NCI-H1930 (cell line): ENCODE results near the gene FCHSD2.

ENCODE experiments used
- DNase-seq, 2 experiments: peaks; one replicate each; lab custom pipeline; 2025; lab: John Stamatoyannopoulos, UW

FCHSD2 gene

GRCh38 chr11:73142128-73142377 lies at the start of gene FCHSD2:
Gene FCHSD2, minus strand, starts transcription at chr11:73142318. Its CDS starts 441 bp downstream, at chr11:73141877.
- no peak for DNase-seq

DNA sequence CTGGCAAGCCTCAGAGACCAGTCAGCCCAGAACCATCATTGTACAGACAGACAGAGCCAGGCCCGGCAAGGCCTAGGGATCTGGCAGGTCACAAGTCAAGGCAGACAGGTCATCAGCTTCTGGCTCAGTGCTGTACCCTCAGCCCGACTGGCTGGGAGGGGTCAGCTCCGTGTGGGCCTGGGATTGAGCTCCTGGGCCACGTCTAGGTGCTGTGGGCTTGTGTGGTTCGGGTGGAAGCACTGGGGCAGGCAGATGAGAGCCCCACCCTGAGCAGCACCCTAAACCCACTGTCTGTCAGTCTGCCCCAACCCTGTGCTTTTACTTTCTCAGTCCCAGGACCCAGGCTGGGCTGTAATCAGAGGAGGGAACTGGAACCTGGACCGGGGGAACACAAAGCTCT lies 49.0 kb upstream of the FCHSD2 start:
- no peak for DNase-seq

GRCh38 chr11:73190557-73190885 lies 48.4 kb upstream of the FCHSD2 start:
- DNase-seq = no peak

DNA sequence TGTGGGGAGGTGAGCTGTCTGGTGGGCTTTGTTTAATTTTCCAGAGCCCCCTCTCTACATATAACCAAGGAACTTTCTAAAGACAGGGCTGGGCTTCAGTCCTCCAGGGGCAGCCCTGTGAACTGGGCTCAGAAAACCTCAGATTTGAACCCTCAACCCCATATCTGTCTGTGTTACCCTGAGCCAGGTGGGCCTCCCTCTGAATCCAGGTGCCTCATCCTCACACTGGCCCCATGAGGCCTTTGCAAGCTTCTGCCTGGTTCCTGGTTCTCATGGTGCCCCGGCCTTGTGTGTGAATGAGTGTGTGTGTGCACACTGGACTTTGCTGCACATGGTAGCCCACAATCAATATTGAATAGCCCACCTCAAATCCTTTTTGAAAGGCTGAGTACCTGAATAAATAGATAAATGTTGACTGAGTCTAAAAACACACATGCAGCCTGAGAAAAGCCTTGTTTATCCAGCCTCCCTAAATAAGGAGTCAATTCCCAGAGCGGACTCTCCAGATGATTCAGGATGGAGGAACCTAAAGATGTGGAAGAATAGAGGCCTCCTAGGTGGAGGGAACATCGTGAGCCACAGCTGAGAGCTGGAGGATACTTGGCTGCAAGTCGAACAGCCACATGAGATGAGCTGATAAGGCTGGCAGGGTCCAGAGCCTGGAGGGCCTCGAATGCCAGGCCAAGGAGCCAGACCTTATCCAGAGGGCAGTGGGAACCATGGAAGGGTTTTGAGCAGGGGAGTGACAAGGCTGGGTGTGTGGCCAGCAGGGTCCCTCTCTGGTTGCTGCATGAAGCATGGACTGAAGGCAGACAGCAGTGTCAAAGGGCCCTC lies 47.8 kb upstream of the FCHSD2 start:
- peak in 1 of 2 experiments; percentile 3 for DNase-seq

GRCh38 chr11:73189315-73189714 lies 47.2 kb upstream of the FCHSD2 start:
- DNase-seq = no peak

DNA sequence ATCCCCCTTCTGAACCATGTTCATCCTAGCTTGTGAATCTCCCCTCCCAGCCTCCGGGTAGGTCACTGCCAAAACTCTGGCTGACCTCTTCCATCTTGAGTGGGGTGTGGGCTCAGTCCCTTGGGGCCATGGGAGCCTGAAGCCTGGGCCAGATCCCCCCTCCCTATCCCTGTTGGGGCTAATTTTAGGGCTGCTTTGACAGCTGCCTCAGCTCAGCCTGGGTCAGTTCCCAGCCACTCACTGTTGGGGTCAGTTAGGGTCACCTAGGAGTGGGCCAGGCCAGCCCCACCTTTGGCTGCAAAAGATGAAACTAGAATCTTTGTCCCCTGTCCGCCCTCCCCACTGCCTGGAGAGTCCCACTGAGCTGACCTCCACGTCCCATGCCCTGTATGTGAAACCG lies 46.2 kb upstream of the FCHSD2 start:
- no peak for DNase-seq

DNA sequence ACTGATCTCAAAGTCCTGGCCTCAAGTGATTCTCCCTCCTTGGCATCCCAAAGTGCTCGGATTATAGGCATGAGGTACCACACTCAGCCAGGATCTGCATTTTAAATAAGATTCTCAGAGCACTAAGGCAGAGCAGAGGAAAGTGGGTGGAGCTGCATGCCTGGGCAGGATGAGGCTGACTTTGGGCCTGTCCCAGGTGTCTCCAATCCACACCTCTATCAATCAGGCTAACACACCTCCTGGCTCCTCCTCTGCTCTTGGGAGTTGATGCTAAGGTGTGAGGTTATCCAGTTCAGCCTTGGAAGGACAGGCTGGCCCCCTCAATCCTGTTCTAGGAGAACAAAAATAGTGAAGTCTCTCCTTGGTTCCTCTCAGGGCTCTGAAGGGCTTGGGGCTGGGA lies 45.7 kb upstream of the FCHSD2 start:
- no peak for DNase-seq

DNA sequence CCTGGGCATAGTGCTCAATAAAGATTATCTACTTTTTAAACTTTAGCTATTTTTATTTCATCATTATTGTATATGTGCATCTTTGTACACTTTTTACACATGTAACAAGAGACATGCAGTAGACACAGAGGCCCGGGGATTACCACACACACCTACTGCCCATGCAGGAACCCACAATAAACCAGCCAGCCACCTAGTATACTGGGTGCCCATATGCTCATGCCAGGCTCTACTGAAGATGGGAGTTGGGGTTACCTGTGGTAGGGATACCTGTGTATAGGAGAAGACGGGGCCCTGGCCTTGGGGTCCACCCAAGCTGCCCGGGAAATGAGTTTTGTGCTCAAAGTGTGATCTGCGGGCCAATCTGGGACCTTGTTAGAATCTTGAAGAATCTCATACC lies 44.8 kb upstream of the FCHSD2 start:
- DNase-seq = no peak

GRCh38 chr11:73186294-73186850 lies 44.3 kb upstream of the FCHSD2 start:
- DNase-seq = no peak

- DNase-seq = no peak
Measured at GRCh38 chr11:73185680-73186293, 43.7 kb upstream of the FCHSD2 start.

DNA sequence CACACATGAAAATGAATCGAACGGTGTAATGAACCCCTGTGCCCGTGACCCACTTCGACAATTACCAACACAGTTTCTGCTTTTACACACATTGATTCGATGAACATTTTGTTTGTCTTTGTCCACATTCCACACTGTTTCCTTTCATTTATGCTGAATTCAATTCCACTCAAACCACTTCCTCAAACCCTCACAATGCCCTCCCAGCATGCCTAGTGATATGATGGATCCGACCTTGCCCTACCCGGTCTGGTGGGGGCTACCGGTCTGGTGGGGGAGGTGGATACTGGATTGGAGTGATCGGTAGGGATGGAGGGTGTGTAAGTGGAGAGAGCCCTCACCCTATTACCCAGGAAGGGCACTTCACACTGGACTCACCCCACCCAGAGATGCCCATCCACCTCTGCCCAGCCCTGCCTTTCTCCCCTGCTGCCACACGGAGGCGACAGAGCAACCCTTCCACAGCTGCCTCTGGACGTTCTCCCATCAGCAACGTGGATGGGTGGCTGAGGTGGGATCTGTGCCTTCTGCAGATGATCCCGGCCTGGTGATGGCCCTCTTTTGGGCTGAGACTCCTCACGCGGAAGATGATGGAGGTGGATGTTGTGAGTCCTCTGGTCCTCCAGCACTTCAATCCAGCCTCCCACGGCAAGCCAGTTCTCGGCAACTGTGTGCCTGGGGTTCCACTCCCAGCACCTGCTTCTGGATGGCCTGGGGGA lies 43.0 kb upstream of the FCHSD2 start:
- peak in 1 of 2 experiments; percentile 38 for DNase-seq

GRCh38 chr11:73182824-73183321 lies 40.8 kb upstream of the FCHSD2 start:
- DNase-seq = no peak

- no peak for DNase-seq
Measured at GRCh38 chr11:73178681-73179080, 36.6 kb upstream of the FCHSD2 start.

DNA sequence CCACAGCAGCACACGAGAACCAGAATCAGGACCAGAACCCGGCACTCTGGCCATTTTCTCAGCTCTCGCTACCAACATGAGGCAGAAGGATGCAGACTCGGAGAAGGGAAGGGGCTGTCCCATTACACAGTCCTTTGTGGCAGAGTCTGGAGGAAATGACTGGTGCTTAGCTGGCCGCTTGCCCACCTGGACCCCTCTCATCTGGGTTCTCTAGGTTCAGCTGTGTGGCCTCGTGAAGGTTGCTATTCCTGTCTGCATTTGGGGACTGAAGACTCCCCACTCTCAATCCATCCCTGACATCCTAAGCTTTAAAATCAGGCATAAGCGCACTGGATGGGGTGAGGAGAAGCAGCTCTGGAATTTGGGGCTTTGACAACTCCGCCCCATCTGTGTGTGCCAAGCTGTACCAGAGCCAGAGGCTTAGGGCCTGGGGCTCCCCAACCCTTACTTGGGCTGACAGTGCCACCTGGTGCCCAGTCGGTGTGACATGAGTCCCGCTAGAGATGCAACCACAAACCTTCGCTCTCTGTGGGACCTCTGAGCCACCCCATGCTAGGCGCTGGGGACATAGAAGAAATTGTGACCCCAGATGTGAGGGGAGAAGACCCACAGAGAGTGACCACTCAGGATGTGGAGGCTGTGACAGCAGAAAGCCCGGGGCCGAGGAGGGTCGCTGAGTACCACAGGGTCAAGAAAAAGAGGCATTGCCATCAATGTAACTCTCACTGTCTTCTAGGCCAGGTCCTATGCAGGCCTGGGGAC lies 35.8 kb upstream of the FCHSD2 start:
- peak; percentile 11 to 57 for DNase-seq

- no peak for DNase-seq
Measured at GRCh38 chr11:73177380-73177777, 35.3 kb upstream of the FCHSD2 start.

- no peak for DNase-seq
Measured at GRCh38 chr11:73176874-73177155, 34.7 kb upstream of the FCHSD2 start.

GRCh38 chr11:73176145-73176873 lies 34.2 kb upstream of the FCHSD2 start:
- DNase-seq = no peak

DNA sequence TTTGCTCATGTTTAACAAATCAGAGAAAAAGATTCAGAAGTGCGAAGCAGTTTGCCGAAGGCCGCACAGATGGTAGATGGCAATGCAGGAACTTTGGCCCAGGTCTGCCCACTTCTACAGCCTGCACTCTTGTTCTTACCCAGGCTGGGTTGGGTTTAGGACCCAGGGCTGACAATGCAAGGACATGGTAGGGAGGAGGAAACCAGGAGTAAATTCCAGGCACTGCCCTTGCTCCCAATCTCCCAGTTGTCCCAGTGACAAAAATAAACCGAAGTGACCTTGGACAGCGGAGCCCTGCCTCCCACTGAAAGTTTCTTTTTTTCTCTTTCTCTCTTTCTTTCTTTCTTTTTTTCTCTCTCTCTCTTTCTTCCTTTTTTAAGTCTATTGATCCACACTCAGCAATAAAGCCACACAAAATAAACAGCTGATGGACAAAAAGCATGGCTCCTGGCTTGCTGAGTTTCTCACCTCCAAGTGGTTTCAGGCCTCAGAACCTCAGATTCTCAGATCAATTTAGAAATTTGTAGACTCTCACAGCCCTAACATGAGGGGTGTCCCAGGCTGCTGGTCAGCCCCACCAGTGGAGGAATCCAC lies 33.5 kb upstream of the FCHSD2 start:
- no peak for DNase-seq

GRCh38 chr11:73174495-73174791 lies 32.3 kb upstream of the FCHSD2 start:
- no peak for DNase-seq

DNA sequence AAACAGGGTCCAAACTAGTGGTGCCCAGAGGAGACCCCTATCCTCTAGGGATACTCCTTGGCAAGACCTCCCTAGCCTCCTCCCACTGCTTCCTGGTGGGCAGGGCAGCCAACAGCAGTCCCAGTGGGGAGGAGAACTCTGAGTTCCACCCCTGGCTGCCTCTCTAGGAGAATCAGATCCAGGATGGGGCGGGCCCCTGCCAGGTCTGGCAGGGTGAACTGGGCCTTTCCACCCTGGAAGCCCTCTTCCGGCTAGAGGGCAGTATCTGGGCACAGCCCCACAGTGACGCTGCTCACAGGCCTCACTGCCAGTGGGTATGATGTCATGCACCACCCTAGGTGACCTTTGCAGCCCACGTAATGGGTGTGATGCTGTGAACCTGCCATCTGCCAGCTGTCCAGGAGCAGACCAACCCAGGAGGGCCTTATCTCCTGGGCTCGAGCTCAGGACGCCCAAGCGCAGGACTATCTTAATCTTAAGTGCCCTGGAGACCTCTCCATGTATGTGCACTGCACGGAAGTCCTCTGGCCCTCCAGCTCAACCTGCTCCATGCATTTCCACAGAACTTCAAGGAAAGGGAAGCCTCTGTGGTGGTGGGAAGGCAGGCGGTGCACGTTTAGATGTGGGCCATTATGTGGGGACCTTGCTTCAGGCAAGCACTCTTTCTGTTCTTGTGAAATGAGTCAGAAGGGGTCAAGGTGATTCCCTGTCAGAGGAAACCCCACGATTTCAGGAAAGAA lies 31.8 kb upstream of the FCHSD2 start:
- no peak for DNase-seq
